Mucosa of rectum (tissue), 2 donors: Measurements from ENCODE around the gene JAZF1.

ENCODE experiments used
- H3K27ac ChIP-seq, 2 donors: one replicate each; pipeline ENCODE4 v1.7.0; 2013; ENCODE audit warnings: inconsistent platforms in 2 of 2, low read depth in 2 of 2, low read length in 2 of 2
- H3K27me3 ChIP-seq, 2 donors: one replicate each; pipeline ENCODE4 v1.7.0; 2013; ENCODE audit warnings: low read length in 2 of 2; ENCODE audit not compliant: control insufficient read depth in 2 of 2, insufficient read depth in 2 of 2
- H3K36me3 ChIP-seq, 2 donors: one replicate each; pipeline ENCODE4 v1.7.0; 2013; ENCODE audit warnings: low read length in 2 of 2; ENCODE audit not compliant: control insufficient read depth in 2 of 2, insufficient read depth in 2 of 2
- H3K4me1 ChIP-seq, 2 donors: one replicate each; pipeline ENCODE4 v1.7.0; 2013; ENCODE audit warnings: low read length in 2 of 2, mild to moderate bottlenecking in 1 of 2; ENCODE audit not compliant: control insufficient read depth in 2 of 2, insufficient read depth in 2 of 2
- H3K4me3 ChIP-seq, 2 donors: one replicate each; pipeline ENCODE4 v1.7.0; 2013; ENCODE audit warnings: low read length in 2 of 2
- H3K9ac ChIP-seq, 2 donors: one replicate each; pipeline ENCODE4 v1.7.0; 2013; ENCODE audit warnings: low read length in 2 of 2, low read depth in 1 of 2, mild to moderate bottlenecking in 1 of 2
- H3K9me3 ChIP-seq, 2 donors: one replicate each; pipeline ENCODE4 v1.7.0; 2013; ENCODE audit warnings: low read length in 2 of 2; ENCODE audit not compliant: control insufficient read depth in 2 of 2
- donor health status: healthy.
- donor health status: Normal muscosa, but diverticular disease.

Gene JAZF1

GRCh38 chr7:27822245-27822644 is 358.4 kb downstream of the JAZF1 start:
- Histone ChIP-seq H3K4me3 (no peak overlapping the region), H3K4me1 (no peaks in the 10 kb centered on the region), H3K9me3 (no peaks in the 10 kb centered on the region), H3K9ac (no peak overlapping the region), H3K27ac (no peak overlapping the region), H3K27me3 (no peaks in the 10 kb centered on the region), H3K36me3 (peaks cover 13 to 27% of the 10 kb centered on the region in 2 donors)

- Histone ChIP-seq H3K4me3 (no peak overlapping the region), H3K4me1 (no peaks in the 10 kb centered on the region), H3K9me3 (no peaks in the 10 kb centered on the region), H3K9ac (no peak overlapping the region), H3K27me3 (no peaks in the 10 kb centered on the region), H3K27ac (no peak overlapping the region), H3K36me3 (peaks cover 7 to 8% of the 10 kb centered on the region in 2 donors)
Observed at GRCh38 chr7:27812706-27813105, 367.9 kb downstream of the JAZF1 start.

- Histone ChIP-seq H3K27me3 (no peaks in the 10 kb centered on the region), H3K27ac (no peak overlapping the region), H3K4me1 (no peaks in the 10 kb centered on the region), H3K9me3 (no peaks in the 10 kb centered on the region), H3K36me3 (peaks cover 0 to 3% of the 10 kb centered on the region in 2 donors), H3K4me3 (no peak overlapping the region), H3K9ac (no peak overlapping the region)
Observed at GRCh38 chr7:27810186-27810585, 370.4 kb downstream of the JAZF1 start.

- Histone ChIP-seq H3K9me3 (no peaks in the 10 kb centered on the region), H3K4me1 (no peaks in the 10 kb centered on the region), H3K36me3 (peaks cover 0 to 4% of the 10 kb centered on the region in 2 donors), H3K4me3 (no peak overlapping the region), H3K9ac (no peak overlapping the region), H3K27ac (no peak overlapping the region), H3K27me3 (no peaks in the 10 kb centered on the region)
Observed at GRCh38 chr7:27808626-27809025, 372.0 kb downstream of the JAZF1 start.

- Histone ChIP-seq H3K9me3 (no peaks in the 10 kb centered on the region), H3K27ac (no peak overlapping the region), H3K36me3 (peaks cover 3 to 15% of the 10 kb centered on the region in 2 donors), H3K27me3 (no peaks in the 10 kb centered on the region), H3K9ac (no peak overlapping the region), H3K4me3 (no peak overlapping the region), H3K4me1 (no peaks in the 10 kb centered on the region)
Observed at GRCh38 chr7:27804139-27804538, 376.5 kb downstream of the JAZF1 start.

- Histone ChIP-seq H3K9ac (no peak overlapping the region), H3K36me3 (peaks cover 3 to 17% of the 10 kb centered on the region in 2 donors), H3K27me3 (no peaks in the 10 kb centered on the region), H3K9me3 (no peaks in the 10 kb centered on the region), H3K27ac (no peak overlapping the region), H3K4me1 (no peaks in the 10 kb centered on the region), H3K4me3 (no peak overlapping the region)
Observed at GRCh38 chr7:27802999-27803398, 377.6 kb downstream of the JAZF1 start.

GRCh38 chr7:27799212-27799611 is 381.4 kb downstream of the JAZF1 start:
- H3K4me1 ChIP-seq = no peaks in the 10 kb centered on the region
- H3K27ac ChIP-seq = no peak overlapping the region
- peaks cover 24 to 33% of the 10 kb centered on the region in 2 donors for H3K36me3 ChIP-seq
- no peaks in the 10 kb centered on the region for H3K9me3 ChIP-seq
- no peaks in the 10 kb centered on the region for H3K27me3 ChIP-seq
- no peak overlapping the region for H3K9ac ChIP-seq
- H3K4me3 ChIP-seq = no peak overlapping the region

GRCh38 chr7:27795977-27796376 is 384.6 kb downstream of the JAZF1 start:
- Histone ChIP-seq H3K27me3 (no peaks in the 10 kb centered on the region), H3K9ac (no peak overlapping the region), H3K27ac (no peak overlapping the region), H3K4me1 (no peaks in the 10 kb centered on the region), H3K36me3 (peaks cover 39 to 42% of the 10 kb centered on the region in 2 donors), H3K9me3 (no peaks in the 10 kb centered on the region), H3K4me3 (no peak overlapping the region)

GRCh38 chr7:27793780-27794179 is 386.8 kb downstream of the JAZF1 start:
- peaks cover 36 to 39% of the 10 kb centered on the region in 2 donors for H3K36me3 ChIP-seq
- H3K9me3 ChIP-seq = no peaks in the 10 kb centered on the region
- no peaks in the 10 kb centered on the region for H3K27me3 ChIP-seq

GRCh38 chr7:27788437-27788836 is 392.2 kb downstream of the JAZF1 start:
- H3K36me3 ChIP-seq = peaks cover 32 to 42% of the 10 kb centered on the region in 2 donors
- no peaks in the 10 kb centered on the region for H3K27me3 ChIP-seq
- no peaks in the 10 kb centered on the region for H3K4me1 ChIP-seq
- H3K9me3 ChIP-seq = no peaks in the 10 kb centered on the region
- no peak overlapping the region for H3K9ac ChIP-seq
- no peak overlapping the region for H3K27ac ChIP-seq
- no peak overlapping the region for H3K4me3 ChIP-seq

More at GRCh38 chr7:27793780-27794179, 386.8 kb downstream of the JAZF1 start:
- no peak overlapping the region for H3K4me3 ChIP-seq
- H3K9ac ChIP-seq = no peak overlapping the region
- H3K27ac ChIP-seq = no peak overlapping the region
- no peaks in the 10 kb centered on the region for H3K4me1 ChIP-seq
